ENCODE measurements around the gene CTSW. TPM values are rescaled to one million over a fixed set of nuclear protein-coding genes. Genes with fewer than 3 reads are reported as not detected.
A peak's percentile ranks its signal among the peaks of the same experiment; 100 is the strongest.

CTSW gene
- total RNA-seq, 1 experiment from 2014 or later: not detected

DNA sequence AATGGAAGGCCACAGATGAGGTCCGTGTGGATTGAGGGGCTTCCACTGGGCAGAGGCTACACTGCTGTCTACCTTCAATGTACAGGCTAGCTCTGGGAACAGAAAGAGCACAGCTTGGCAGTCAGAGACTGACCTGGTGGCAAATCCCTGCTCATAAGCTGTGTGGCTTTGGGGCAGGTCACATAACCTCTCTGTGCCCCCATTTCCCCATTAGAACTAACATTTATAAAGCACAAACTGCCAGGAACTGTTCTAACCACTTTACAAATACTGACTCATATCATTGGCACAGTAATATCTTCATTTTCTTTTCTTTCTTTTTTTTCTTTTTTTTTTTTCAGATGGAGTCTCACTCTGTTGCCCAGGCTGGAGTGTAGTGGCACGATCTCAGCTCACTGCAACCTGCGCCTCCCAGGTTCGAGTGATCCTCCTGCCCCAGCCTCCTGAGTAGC is 17.4 kb downstream of the CTSW start:
- H3K27ac ChIP-seq (ENCODE audit: low read length): peak overlapping the region; percentile 87
- H3K4me3 ChIP-seq (ENCODE audit: low read depth in 2 of 2, low read length in 2 of 2): peak overlapping the region; percentile 82 to 89
- DNase-seq (ENCODE audit: low read depth, low spot score) (no peak), ATAC-seq (no peak)
- no peaks in the 10 kb centered on the region for H3K27me3 ChIP-seq (ENCODE audit: control insufficient read depth, insufficient read depth, low read length)
- BruUV-seq (replicated peaks): no TSS peak
- ChIA-PET POLR2A (interaction anchor here (0.7 to 4.4 kb wide), 4 partner anchors 15 to 217 kb away, joined by 6 to 37 read pairs (median 14); no protein-coding TSS in a partner anchor), CTCF (no interaction called here)
- intact Hi-C loops (cut with micrococcal nuclease; ENCODE audit: unreplicated experiment): no loop called here
- no peaks in the 10 kb centered on the region for H3K9me3 ChIP-seq (ENCODE audit: control insufficient read depth, insufficient read depth, low read depth, low read length)
- in situ Hi-C loops (cut with HindIII; ENCODE audit: low pct_unique_long_range_greater_than_20kb, low sequenced_read_pairs): no loop called here
- TF ChIP-seq POLR2AphosphoS5 (IDR thresholded peaks at IDR 0.05; ENCODE audit: low read depth, low read length) (peak; percentile 40; the same call in 1 of the 2 replicates), SIN3A (IDR thresholded peaks at IDR 0.05; ENCODE audit: borderline replicate concordance, insufficient read depth, low read depth, low read length) (no peak)
- H3K36me3 ChIP-seq (ENCODE audit: control insufficient read depth, insufficient read depth, low read length): no peaks in the 10 kb centered on the region; the same call in 1 of the 2 replicates
- peaks cover 64% of the 10 kb centered on the region for H3K4me1 ChIP-seq (ENCODE audit: control insufficient read depth, insufficient read depth, low read length)

DNA sequence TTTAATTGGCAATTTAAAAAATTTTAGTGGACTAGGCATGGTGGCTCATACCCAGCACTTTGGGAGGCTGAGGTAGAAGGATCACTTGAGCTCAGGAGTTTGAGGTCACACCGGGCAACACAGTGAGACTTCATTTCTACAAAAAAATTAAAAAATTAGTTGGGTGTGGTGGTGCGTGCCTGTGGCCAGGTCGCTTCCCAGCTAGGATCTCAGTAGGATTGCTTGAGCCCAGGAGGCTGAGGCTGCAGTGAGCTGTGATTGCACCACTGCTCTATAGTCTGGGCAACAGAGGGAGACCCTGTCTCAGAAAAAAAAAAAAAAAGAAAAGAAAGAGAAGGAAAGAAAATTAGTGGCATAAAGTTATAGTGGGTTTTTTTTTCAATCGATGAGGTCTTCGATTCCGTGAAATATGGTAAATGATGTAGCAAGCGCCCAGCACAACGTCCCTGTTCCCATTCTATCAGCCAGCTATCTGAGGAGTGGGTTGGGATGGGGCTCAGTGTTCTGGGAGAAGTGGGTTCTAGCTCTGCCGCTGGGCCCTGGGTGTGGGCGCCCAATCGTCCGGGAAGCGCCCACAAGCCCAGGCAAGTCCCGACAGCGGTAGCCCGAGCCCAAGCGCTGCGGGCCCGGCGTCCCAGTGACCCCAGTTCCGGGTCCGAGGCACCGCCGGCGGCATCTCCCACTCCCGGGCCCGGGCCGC is 19.2 kb downstream of the CTSW start:
- DNase-seq (ENCODE audit: low read depth, low spot score): no peak
- TF ChIP-seq, protein P1, sequence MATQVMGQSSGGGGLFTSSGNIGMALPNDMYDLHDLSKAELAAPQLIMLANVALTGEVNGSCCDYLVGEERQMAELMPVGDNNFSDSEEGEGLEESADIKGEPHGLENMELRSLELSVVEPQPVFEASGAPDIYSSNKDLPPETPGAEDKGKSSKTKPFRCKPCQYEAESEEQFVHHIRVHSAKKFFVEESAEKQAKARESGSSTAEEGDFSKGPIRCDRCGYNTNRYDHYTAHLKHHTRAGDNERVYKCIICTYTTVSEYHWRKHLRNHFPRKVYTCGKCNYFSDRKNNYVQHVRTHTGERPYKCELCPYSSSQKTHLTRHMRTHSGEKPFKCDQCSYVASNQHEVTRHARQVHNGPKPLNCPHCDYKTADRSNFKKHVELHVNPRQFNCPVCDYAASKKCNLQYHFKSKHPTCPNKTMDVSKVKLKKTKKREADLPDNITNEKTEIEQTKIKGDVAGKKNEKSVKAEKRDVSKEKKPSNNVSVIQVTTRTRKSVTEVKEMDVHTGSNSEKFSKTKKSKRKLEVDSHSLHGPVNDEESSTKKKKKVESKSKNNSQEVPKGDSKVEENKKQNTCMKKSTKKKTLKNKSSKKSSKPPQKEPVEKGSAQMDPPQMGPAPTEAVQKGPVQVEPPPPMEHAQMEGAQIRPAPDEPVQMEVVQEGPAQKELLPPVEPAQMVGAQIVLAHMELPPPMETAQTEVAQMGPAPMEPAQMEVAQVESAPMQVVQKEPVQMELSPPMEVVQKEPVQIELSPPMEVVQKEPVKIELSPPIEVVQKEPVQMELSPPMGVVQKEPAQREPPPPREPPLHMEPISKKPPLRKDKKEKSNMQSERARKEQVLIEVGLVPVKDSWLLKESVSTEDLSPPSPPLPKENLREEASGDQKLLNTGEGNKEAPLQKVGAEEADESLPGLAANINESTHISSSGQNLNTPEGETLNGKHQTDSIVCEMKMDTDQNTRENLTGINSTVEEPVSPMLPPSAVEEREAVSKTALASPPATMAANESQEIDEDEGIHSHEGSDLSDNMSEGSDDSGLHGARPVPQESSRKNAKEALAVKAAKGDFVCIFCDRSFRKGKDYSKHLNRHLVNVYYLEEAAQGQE (IDR thresholded peaks at IDR 0.05; ENCODE audit: insufficient read depth in 1 of 2, low read depth in 2 of 2, low read length in 1 of 2): 0 out of 4 replicates have a peak, but pooled peaks of 1 of the 2 experiments have one; percentile 32
- TF ChIP-seq TCF7L2 (IDR thresholded peaks at IDR 0.05; ENCODE audit: low read depth, low read length) (no peak), SIN3A (IDR thresholded peaks at IDR 0.05; ENCODE audit: borderline replicate concordance, insufficient read depth, low read depth, low read length) (peak; percentile 85; the same call in 1 of the 2 replicates), POLR2AphosphoS5 (IDR thresholded peaks at IDR 0.05; ENCODE audit: low read depth, low read length) (no peak)
- TF ChIP-seq, protein P2, sequence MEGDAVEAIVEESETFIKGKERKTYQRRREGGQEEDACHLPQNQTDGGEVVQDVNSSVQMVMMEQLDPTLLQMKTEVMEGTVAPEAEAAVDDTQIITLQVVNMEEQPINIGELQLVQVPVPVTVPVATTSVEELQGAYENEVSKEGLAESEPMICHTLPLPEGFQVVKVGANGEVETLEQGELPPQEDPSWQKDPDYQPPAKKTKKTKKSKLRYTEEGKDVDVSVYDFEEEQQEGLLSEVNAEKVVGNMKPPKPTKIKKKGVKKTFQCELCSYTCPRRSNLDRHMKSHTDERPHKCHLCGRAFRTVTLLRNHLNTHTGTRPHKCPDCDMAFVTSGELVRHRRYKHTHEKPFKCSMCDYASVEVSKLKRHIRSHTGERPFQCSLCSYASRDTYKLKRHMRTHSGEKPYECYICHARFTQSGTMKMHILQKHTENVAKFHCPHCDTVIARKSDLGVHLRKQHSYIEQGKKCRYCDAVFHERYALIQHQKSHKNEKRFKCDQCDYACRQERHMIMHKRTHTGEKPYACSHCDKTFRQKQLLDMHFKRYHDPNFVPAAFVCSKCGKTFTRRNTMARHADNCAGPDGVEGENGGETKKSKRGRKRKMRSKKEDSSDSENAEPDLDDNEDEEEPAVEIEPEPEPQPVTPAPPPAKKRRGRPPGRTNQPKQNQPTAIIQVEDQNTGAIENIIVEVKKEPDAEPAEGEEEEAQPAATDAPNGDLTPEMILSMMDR (IDR thresholded peaks at IDR 0.05): no peak
- Histone ChIP-seq H3K36me3 (ENCODE audit: control insufficient read depth, insufficient read depth, low read length) (no peaks in the 10 kb centered on the region; the same call in 1 of the 2 replicates), H3K4me3 (ENCODE audit: low read depth in 2 of 2, low read length in 2 of 2) (peak overlapping the region; percentile 82 to 89), H3K27ac (ENCODE audit: low read length) (peak overlapping the region; percentile 87), H3K4me1 (ENCODE audit: control insufficient read depth, insufficient read depth, low read length) (peaks cover 66% of the 10 kb centered on the region), H3K27me3 (ENCODE audit: control insufficient read depth, insufficient read depth, low read length) (no peaks in the 10 kb centered on the region), H3K9me3 (ENCODE audit: control insufficient read depth, insufficient read depth, low read depth, low read length) (no peaks in the 10 kb centered on the region)
- ATAC-seq: no peak
- ChIA-PET CTCF (interaction anchor here (0.7 kb wide), 1 partner anchor 16 kb away, joined by 10 read pairs; no protein-coding TSS in a partner anchor), POLR2A (interaction anchor here (0.5 to 4.4 kb wide), 12 partner anchors 8 to 1059 kb away, joined by 3 to 37 read pairs (median 6); partner anchors contain the start of genes CCDC85B and FIBP)
- in situ Hi-C loops (cut with HindIII; ENCODE audit: low pct_unique_long_range_greater_than_20kb, low sequenced_read_pairs): no loop called here
- BruUV-seq (replicated peaks): TSS peak; percentile 66
- intact Hi-C loops (cut with micrococcal nuclease; ENCODE audit: unreplicated experiment): no loop called here

Data from Panc1 (cell line).